ENCODE measurements around the gene CRYGN. TPM values are rescaled to one million over a fixed set of nuclear protein-coding genes. Genes with fewer than 3 reads are reported as not detected.

The CRYGN gene
- polyA plus RNA-seq, 1 donor = 0.36 TPM

GRCh38 chr7:151440799-151441445, 981 bp upstream of the CRYGN start:
- no peak overlapping the region for H3K4me3 ChIP-seq (ENCODE audit: low read length)
- H3K9me3 ChIP-seq (ENCODE audit: control insufficient read depth, low read depth, low read length) = no peaks in the 10 kb centered on the region
- no peaks in the 10 kb centered on the region for H3K36me3 ChIP-seq (ENCODE audit: control insufficient read depth, insufficient read depth, low read length)
- DNase-seq = no peak
- no peak overlapping the region for H3K27ac ChIP-seq (ENCODE audit: low read length)
- peaks cover 6% of the 10 kb centered on the region for H3K4me1 ChIP-seq (ENCODE audit: control insufficient read depth, insufficient read depth, low read length)
- peaks cover 30% of the 10 kb centered on the region for H3K27me3 ChIP-seq (ENCODE audit: control insufficient read depth, insufficient read depth, low read length)
- WGBS (ENCODE audit: insufficient coverage, low lambda C conversion rate) = 64% methylated on average over 2 of the region's 10 CpGs

GRCh38 chr7:151438864-151439601, 908 bp downstream of the CRYGN start:
- H3K4me1 ChIP-seq (ENCODE audit: control insufficient read depth, insufficient read depth, low read length) = peaks cover 6% of the 10 kb centered on the region
- no peak overlapping the region for H3K4me3 ChIP-seq (ENCODE audit: low read length)
- no CpG with 5 or more reads among the region's 17 CpGs for WGBS (ENCODE audit: insufficient coverage, low lambda C conversion rate)
- no peak for DNase-seq
- H3K27ac ChIP-seq (ENCODE audit: low read length) = no peak overlapping the region
- peaks cover 30% of the 10 kb centered on the region for H3K27me3 ChIP-seq (ENCODE audit: control insufficient read depth, insufficient read depth, low read length)
- H3K9me3 ChIP-seq (ENCODE audit: control insufficient read depth, low read depth, low read length) = no peaks in the 10 kb centered on the region
- H3K36me3 ChIP-seq (ENCODE audit: control insufficient read depth, insufficient read depth, low read length) = no peaks in the 10 kb centered on the region

GRCh38 chr7:151437866-151438516, 1.9 kb downstream of the CRYGN start:
- H3K4me1 ChIP-seq (ENCODE audit: control insufficient read depth, insufficient read depth, low read length) = peaks cover 6% of the 10 kb centered on the region
- DNase-seq = no peak
- H3K9me3 ChIP-seq (ENCODE audit: control insufficient read depth, low read depth, low read length) = no peaks in the 10 kb centered on the region
- no CpG with 5 or more reads among the region's 23 CpGs for WGBS (ENCODE audit: insufficient coverage, low lambda C conversion rate)
- no peak overlapping the region for H3K4me3 ChIP-seq (ENCODE audit: low read length)
- peaks cover 30% of the 10 kb centered on the region for H3K27me3 ChIP-seq (ENCODE audit: control insufficient read depth, insufficient read depth, low read length)
- no peaks in the 10 kb centered on the region for H3K36me3 ChIP-seq (ENCODE audit: control insufficient read depth, insufficient read depth, low read length)
- no peak overlapping the region for H3K27ac ChIP-seq (ENCODE audit: low read length)

GRCh38 chr7:151437159-151437553, 2.8 kb downstream of the CRYGN start:
- WGBS (ENCODE audit: insufficient coverage, low lambda C conversion rate) = 100% methylated on average over 1 of the region's 13 CpGs
- H3K27ac ChIP-seq (ENCODE audit: low read length) = no peak overlapping the region
- no peaks in the 10 kb centered on the region for H3K9me3 ChIP-seq (ENCODE audit: control insufficient read depth, low read depth, low read length)
- H3K4me1 ChIP-seq (ENCODE audit: control insufficient read depth, insufficient read depth, low read length) = peaks cover 6% of the 10 kb centered on the region
- no peak overlapping the region for H3K4me3 ChIP-seq (ENCODE audit: low read length)
- H3K36me3 ChIP-seq (ENCODE audit: control insufficient read depth, insufficient read depth, low read length) = no peaks in the 10 kb centered on the region
- DNase-seq = no peak
- H3K27me3 ChIP-seq (ENCODE audit: control insufficient read depth, insufficient read depth, low read length) = peaks cover 30% of the 10 kb centered on the region

GRCh38 chr7:151436446-151437158, 3.3 kb downstream of the CRYGN start:
- Histone ChIP-seq H3K27ac (ENCODE audit: low read length) (no peak overlapping the region), H3K27me3 (ENCODE audit: control insufficient read depth, insufficient read depth, low read length) (peaks cover 30% of the 10 kb centered on the region), H3K36me3 (ENCODE audit: control insufficient read depth, insufficient read depth, low read length) (no peaks in the 10 kb centered on the region), H3K9me3 (ENCODE audit: control insufficient read depth, low read depth, low read length) (no peaks in the 10 kb centered on the region), H3K4me3 (ENCODE audit: low read length) (no peak overlapping the region), H3K4me1 (ENCODE audit: control insufficient read depth, insufficient read depth, low read length) (peaks cover 6% of the 10 kb centered on the region)
- no peak for DNase-seq
- no CpG with 5 or more reads among the region's 9 CpGs for WGBS (ENCODE audit: insufficient coverage, low lambda C conversion rate)

GRCh38 chr7:151435971-151436370, 4.0 kb downstream of the CRYGN start:
- Histone ChIP-seq H3K27me3 (ENCODE audit: control insufficient read depth, insufficient read depth, low read length) (peaks cover 24% of the 10 kb centered on the region), H3K36me3 (ENCODE audit: control insufficient read depth, insufficient read depth, low read length) (no peaks in the 10 kb centered on the region), H3K9me3 (ENCODE audit: control insufficient read depth, low read depth, low read length) (no peaks in the 10 kb centered on the region), H3K4me3 (ENCODE audit: low read length) (no peak overlapping the region), H3K27ac (ENCODE audit: low read length) (no peak overlapping the region), H3K4me1 (ENCODE audit: control insufficient read depth, insufficient read depth, low read length) (peaks cover 6% of the 10 kb centered on the region)
- WGBS (ENCODE audit: insufficient coverage, low lambda C conversion rate) = no CpG with 5 or more reads among the region's 15 CpGs
- no peak for DNase-seq

GRCh38 chr7:151435103-151435916, 4.6 kb downstream of the CRYGN start:
- Histone ChIP-seq H3K27me3 (ENCODE audit: control insufficient read depth, insufficient read depth, low read length) (peaks cover 18% of the 10 kb centered on the region), H3K9me3 (ENCODE audit: control insufficient read depth, low read depth, low read length) (no peaks in the 10 kb centered on the region), H3K27ac (ENCODE audit: low read length) (no peak overlapping the region), H3K4me1 (ENCODE audit: control insufficient read depth, insufficient read depth, low read length) (peaks cover 6% of the 10 kb centered on the region), H3K36me3 (ENCODE audit: control insufficient read depth, insufficient read depth, low read length) (no peaks in the 10 kb centered on the region), H3K4me3 (ENCODE audit: low read length) (no peak overlapping the region)
- WGBS (ENCODE audit: insufficient coverage, low lambda C conversion rate) = no CpG with 5 or more reads among the region's 20 CpGs
- no peak for DNase-seq

- WGBS (ENCODE audit: insufficient coverage, low lambda C conversion rate) = no CpG with 5 or more reads among the region's 4 CpGs
These were observed 5.4 kb downstream of the CRYGN start for GRCh38 chr7:151434549-151434948.

GRCh38 chr7:151433721-151434400, 6.1 kb downstream of the CRYGN start:
- Histone ChIP-seq H3K27ac (ENCODE audit: low read length) (no peak overlapping the region), H3K4me3 (ENCODE audit: low read length) (no peak overlapping the region), H3K4me1 (ENCODE audit: control insufficient read depth, insufficient read depth, low read length) (no peaks in the 10 kb centered on the region), H3K9me3 (ENCODE audit: control insufficient read depth, low read depth, low read length) (no peaks in the 10 kb centered on the region), H3K36me3 (ENCODE audit: control insufficient read depth, insufficient read depth, low read length) (no peaks in the 10 kb centered on the region), H3K27me3 (ENCODE audit: control insufficient read depth, insufficient read depth, low read length) (peaks cover 3% of the 10 kb centered on the region)
- no peak for DNase-seq
- WGBS (ENCODE audit: insufficient coverage, low lambda C conversion rate) = no CpG with 5 or more reads among the region's 15 CpGs

More at GRCh38 chr7:151434549-151434948, 5.4 kb downstream of the CRYGN start:
- Histone ChIP-seq H3K36me3 (ENCODE audit: control insufficient read depth, insufficient read depth, low read length) (no peaks in the 10 kb centered on the region), H3K27ac (ENCODE audit: low read length) (no peak overlapping the region), H3K4me1 (ENCODE audit: control insufficient read depth, insufficient read depth, low read length) (peaks cover 3% of the 10 kb centered on the region), H3K9me3 (ENCODE audit: control insufficient read depth, low read depth, low read length) (no peaks in the 10 kb centered on the region), H3K4me3 (ENCODE audit: low read length) (no peak overlapping the region), H3K27me3 (ENCODE audit: control insufficient read depth, insufficient read depth, low read length) (peaks cover 10% of the 10 kb centered on the region)
- no peak for DNase-seq
